GM21381 (cell line): ENCODE results near the gene ZCCHC8.
A peak's percentile ranks its signal among the peaks of the same experiment; 100 is the strongest.
"Not testable (repeated sequence)": the region's sequence is repeated elsewhere in the genome, so short reads cannot be mapped to it uniquely, and the experiment has no call there.

Experiments
- ATAC-seq: cut with Tn5 transposase; IDR thresholded peaks from one replicate; pipeline ENCODE4 v1.9.1; 2021; ENCODE audit warnings: mild to moderate bottlenecking, moderate library complexity; ENCODE audit not compliant: unreplicated experiment

ZCCHC8 gene

DNA sequence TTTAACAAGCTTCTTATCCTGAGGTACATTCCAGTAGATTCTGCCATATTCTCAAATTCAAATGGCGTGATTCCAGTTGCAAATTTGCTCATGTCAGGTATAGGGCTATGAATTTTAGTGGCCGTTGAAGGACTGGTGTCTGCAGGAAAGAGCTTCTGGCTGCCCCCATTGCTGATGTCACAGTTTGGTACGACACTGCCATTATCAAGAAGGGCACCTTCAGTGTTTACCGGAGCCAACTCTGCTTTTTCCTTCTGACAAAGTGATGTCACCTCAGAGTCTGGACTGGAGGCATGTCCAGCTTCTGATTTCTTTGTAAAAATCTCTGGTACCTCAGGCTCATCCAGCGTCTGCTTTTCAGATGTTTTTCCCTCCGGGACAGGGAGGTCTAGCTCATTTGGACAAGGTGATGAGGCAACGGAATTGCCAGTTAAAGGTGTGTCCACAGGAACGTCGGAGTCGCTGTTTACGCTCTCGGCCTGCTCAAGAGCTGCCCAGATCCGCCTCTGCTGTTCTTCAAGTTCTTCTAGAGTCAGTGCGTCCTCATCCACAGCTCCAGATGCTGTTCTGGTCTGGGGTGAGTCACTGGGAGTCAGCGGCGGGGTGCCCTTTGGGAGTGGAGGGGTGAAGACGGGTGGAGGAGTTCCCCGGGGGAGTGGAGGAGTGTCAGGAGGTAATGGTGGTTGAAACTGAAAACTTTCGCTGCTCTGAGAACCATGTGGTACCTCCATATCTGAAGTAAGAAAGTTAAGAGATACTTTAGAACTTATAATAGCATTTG, 27.0 kb downstream of the ZCCHC8 start:
- peak; percentile 60 for ATAC-seq

GRCh38 chr12:122471324-122472226, 29.2 kb downstream of the ZCCHC8 start:
- ATAC-seq = no peak

- not testable (repeated sequence) for ATAC-seq
Observed at GRCh38 chr12:122470576-122470975, 30.2 kb downstream of the ZCCHC8 start.

DNA sequence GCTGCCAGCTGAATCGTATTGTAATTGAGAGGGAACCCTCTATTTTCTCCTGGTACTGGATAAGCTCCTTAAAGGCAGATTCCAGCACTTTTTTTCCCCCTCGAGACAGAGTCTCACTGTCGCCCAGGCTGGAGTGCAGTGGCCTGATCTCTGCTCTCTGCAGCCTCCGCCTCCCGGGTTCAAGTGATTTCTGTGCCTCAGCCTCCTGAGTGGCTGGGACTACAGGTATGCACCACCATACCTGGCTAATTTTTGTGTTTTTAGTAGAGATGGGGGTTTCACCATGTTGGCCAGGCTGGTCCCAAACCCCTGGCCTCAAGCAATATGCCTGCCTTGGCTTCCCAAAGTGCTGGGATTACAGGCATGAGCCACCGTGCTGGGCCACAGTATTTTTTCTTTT, 30.9 kb downstream of the ZCCHC8 start:
- ATAC-seq = not testable (repeated sequence)

- no peak for ATAC-seq
Observed at GRCh38 chr12:122467983-122468382, 32.7 kb downstream of the ZCCHC8 start.

DNA sequence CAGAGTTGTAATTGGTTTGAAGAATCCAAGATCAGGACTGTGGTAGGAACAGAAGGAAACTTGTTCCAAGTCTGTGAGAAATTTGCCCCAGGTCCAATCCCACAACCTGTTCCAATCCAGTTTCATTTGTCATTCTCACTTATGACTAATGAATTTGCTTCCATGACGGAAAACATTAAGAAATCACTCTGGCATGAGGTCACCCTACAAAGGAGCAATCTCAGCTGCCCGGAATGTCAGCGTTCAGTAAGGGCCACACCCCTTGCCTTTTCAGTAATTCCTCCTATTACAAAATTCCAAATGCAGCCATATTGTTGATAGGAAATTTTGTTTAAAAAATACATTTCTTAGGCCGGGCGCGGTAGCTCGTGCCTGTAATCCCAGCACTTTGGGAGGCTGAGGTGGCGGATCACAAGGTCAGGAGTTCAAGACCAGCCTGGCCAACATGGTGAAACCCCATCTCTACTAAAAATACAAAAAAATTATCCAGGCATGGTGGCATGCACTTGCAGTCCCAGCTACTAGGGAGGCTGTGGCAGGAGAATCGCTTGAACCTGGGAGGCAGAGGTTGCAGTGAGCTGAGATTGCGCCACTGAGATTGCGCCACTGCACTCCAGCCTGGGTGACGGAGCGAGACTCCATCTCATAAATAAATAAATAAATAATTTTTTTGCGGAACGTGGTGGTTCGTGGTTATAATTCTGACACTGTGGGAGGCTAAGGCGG, 36.3 kb downstream of the ZCCHC8 start:
- not testable (repeated sequence) for ATAC-seq

GRCh38 chr12:122460641-122461040, 40.1 kb downstream of the ZCCHC8 start:
- ATAC-seq = no peak

GRCh38 chr12:122460061-122460460, 40.7 kb downstream of the ZCCHC8 start:
- no peak for ATAC-seq

DNA sequence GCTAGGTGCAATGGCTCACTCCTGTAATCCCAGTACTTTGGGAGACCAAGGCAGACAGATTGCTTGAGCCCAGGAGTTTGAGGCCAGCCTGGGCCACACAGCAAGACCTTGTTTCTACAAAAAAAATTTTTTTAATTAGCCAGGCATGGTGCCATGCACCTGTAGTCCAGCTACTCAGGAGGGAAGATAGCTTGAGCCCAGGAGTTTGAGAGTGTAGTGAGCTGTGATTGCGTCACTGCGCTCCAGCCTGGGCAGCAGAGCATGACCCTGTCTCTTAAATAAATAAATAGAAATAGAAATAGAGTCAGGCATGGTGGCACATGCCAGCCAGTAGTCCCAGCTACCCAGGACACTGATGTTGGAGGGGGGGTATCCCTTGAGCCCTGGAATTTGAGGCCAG, 41.5 kb downstream of the ZCCHC8 start:
- ATAC-seq = no peak

- no peak for ATAC-seq
Observed at GRCh38 chr12:122458105-122459035, 42.4 kb downstream of the ZCCHC8 start.

DNA sequence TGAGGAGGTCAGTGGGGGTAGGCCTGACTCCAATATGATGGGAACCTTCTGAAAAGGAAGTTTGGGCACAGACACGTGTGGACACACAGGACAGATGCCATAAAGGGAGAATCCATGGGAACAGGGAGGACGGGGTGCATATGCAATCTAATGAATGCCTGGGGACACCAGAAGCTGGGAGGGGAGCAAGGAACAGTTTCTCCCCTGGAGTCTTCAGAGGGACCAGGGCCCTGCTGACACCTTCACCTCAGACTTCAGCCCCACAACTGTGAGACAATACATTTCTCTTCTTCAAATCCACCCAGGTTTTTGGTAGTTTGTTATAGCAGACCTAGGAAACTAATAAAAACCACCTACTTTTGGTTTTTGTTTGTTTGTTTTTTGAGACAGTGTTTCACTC, 43.1 kb downstream of the ZCCHC8 start:
- ATAC-seq = no peak

GRCh38 chr12:122454739-122455138, 46.0 kb downstream of the ZCCHC8 start:
- no peak for ATAC-seq

DNA sequence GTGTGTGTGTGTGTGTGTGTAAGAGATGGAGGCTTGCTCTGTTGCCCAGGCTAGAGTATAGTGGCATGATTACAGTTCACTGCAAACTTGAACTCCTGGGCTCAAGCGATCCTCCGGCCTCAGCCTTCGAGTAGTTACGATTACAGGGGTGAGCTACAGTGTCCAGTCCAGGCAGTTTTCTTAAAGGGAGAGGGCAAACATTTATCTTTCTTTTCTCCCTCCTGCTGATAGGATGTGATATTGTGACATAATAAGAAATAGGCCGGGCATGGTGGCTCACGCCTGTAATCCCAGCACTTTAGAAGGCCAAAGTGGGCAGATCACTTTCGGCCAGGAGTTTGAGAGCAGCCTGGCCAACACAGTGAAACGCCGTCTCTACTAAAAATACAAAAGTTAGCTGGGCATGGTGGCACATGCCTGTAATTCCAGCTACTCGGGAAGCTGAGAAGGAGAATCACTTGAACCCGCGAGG, 46.4 kb downstream of the ZCCHC8 start:
- no peak for ATAC-seq

GRCh38 chr12:122452701-122453285, 47.9 kb downstream of the ZCCHC8 start:
- ATAC-seq = no peak

DNA sequence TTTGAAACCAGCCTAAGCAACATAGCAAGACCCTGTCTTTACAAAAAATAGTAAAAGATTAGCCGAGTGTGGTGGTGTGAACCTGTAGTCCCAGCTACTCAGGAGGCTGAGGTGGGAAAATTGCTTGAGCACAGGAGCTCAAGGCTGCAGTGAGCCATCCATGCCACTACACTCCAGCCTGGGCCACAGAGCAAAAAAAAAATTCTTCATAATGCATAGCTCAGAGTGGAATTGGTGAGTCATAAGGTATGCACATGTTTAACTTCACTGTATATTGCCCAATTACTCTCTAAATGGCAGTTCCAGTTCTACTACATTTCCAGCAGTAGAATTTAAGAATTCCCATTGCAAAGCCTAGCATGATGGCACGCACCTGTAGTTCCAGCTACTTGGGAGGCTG, 51.4 kb downstream of the ZCCHC8 start:
- no peak for ATAC-seq

GRCh38 chr12:122447825-122448224, 52.9 kb downstream of the ZCCHC8 start:
- not testable (repeated sequence) for ATAC-seq

GRCh38 chr12:122446390-122446789, 54.3 kb downstream of the ZCCHC8 start:
- ATAC-seq = not testable (repeated sequence)

DNA sequence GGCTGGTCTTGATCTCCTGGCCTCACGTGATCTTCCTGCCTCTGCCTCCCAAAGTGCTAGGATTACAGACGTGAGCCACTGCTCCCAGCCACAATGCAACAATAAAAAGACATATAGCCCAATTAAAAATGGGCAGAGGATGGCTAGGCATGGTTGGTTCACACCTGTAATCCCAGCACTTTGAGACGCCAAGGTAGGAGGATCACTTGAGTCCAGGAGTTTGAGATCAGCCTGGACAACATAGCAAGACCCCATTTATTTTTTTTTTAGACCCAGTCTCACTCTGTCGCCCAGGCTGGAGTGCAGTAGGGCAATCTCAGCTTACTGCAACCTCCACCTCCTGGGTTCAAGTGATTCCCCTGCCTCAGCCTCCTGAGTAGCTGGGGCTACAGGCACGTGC, 56.7 kb downstream of the ZCCHC8 start:
- not testable (repeated sequence) for ATAC-seq

DNA sequence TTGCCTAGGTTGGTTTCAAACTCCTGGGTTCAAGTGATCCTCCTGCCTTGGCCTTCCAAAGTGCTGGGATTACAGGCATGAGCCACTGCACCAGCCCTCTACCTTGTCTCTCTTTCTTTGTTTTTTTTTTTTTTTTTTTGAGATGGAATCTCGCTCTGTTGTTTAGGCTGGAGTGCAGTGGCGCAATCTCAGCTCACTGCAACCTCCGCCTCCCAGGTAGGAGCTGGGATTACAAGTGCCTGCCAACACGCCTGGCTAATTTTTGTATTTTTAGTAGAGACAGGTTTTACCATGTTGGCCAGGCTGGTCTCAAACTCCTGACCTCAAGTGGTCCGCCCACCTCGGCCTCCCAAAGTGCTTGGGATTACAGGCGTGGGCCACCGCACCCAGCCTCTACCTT, 61.9 kb downstream of the ZCCHC8 start:
- not testable (repeated sequence) for ATAC-seq
